ENCODE data around the gene GNAI1.

GNAI1 gene

GRCh38 chr7:80131675-80132435 is 2.8 kb upstream of the GNAI1 start:
- DNase-seq (ENCODE audit: low read depth in 1 of 2, low spot score in 1 of 2) = no peak

GRCh38 chr7:80132594-80132993 is 2.0 kb upstream of the GNAI1 start:
- no peak for DNase-seq (ENCODE audit: low read depth in 1 of 2, low spot score in 1 of 2)

- DNase-seq (ENCODE audit: low read depth in 1 of 2, low spot score in 1 of 2) = no peak
These were observed 1.1 kb upstream of the GNAI1 start for GRCh38 chr7:80133361-80134114.

GRCh38 chr7:80134115-80134535 is 506 bp upstream of the GNAI1 start:
- no peak for DNase-seq (ENCODE audit: low read depth in 1 of 2, low spot score in 1 of 2)

GRCh38 chr7:80135309-80136104 is 876 bp downstream of the GNAI1 start:
- DNase-seq (ENCODE audit: low read depth in 1 of 2, low spot score in 1 of 2) = no peak

- DNase-seq (ENCODE audit: low read depth in 1 of 2, low spot score in 1 of 2) = no peak
These were observed 1.8 kb downstream of the GNAI1 start for GRCh38 chr7:80136261-80137055.

- no peak for DNase-seq (ENCODE audit: low read depth in 1 of 2, low spot score in 1 of 2)
These were observed 2.8 kb downstream of the GNAI1 start for GRCh38 chr7:80137410-80137809.

DNA sequence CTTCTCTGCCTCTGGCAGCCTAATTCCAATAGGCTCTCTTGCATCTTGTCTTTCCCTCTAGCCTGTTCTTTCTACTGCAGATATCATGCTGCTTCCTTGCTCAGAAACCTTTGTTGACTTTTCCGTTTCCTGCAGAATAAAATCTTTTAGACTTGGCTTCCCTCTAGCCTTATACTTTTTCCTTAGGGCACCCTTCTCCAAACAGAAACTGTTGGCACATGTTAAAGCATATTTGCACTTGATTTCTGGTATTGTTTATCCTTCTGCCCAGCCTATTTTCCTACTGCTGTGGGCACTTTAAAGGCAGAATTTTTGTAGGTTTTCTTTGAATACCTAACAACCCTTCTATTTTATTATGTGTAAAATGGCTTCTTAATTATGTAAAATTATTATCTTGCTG is 4.6 kb downstream of the GNAI1 start:
- DNase-seq (ENCODE audit: low read depth in 1 of 2, low spot score in 1 of 2) = no peak

DNA sequence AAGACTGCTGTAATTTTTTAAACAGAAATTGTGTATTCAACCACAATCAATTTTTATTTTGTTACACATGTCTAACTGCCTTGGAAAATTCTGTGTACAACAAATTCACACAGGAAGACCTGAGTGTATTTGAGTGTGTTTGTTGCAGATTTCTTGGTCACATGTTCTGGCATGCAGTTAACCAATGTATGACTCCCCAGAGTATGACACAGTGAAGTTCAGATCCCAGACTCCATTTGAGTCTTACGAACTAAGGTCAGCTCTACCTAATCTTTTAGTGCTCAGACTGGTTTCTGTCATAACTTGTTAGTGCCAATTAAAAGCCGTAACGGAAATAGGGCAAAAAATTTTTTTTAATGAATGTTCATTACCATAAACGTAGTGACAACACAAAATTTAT is 5.8 kb downstream of the GNAI1 start:
- no peak for DNase-seq (ENCODE audit: low read depth in 1 of 2, low spot score in 1 of 2)

DNA sequence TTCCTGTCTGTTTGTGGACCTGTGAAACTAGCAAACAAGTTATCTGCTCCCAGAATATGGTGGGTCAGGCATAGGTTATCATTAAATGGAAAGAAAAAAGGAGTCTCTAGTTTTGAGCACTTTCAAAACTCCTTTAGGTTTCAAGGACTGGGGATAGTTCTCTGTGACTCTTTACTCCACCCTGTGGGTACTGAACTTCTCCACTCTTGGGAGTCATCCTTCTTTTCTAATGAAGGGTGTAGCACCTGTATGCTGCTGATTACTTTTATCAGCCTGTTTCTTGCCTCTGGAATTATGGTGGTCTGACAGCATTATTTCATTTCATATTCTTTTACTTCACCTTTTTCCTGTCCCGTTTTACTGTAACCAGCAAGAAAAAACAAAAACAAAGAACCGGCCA is 6.7 kb downstream of the GNAI1 start:
- no peak for DNase-seq (ENCODE audit: low read depth in 1 of 2, low spot score in 1 of 2)

GRCh38 chr7:80142853-80143580 is 8.4 kb downstream of the GNAI1 start:
- DNase-seq (ENCODE audit: low read depth in 1 of 2, low spot score in 1 of 2) = no peak

DNA sequence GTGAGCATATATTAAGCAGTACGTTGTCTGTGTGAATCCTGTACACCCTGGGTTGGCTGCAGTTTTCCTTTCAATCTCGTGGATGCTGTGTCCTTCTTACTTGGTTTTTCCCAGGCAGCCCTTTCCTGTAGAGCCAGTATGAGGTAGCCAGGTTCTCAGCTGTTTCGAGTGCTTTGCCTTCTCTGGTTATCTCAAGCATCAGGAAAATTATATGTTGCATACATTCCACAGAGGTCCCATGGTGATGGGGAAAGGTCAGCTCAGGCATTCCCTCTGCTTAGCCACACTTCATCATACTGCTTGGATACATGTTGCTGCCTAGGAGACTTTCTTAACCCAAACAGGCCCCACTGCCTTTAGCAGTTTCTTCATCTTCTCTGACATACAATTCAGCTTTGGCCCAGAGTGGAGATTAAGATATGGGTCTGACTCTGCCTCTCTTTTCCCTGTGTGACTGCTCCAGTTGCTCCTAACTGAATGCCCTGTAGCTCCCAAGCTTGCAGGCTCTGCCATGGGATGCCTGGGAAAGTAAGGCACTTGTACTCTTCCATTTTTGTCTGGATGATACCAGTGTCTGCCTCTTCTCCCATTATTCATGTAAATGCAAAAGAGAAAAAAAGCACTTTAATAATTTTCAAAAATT is 11.3 kb downstream of the GNAI1 start:
- no peak for DNase-seq (ENCODE audit: low read depth in 1 of 2, low spot score in 1 of 2)

DNA sequence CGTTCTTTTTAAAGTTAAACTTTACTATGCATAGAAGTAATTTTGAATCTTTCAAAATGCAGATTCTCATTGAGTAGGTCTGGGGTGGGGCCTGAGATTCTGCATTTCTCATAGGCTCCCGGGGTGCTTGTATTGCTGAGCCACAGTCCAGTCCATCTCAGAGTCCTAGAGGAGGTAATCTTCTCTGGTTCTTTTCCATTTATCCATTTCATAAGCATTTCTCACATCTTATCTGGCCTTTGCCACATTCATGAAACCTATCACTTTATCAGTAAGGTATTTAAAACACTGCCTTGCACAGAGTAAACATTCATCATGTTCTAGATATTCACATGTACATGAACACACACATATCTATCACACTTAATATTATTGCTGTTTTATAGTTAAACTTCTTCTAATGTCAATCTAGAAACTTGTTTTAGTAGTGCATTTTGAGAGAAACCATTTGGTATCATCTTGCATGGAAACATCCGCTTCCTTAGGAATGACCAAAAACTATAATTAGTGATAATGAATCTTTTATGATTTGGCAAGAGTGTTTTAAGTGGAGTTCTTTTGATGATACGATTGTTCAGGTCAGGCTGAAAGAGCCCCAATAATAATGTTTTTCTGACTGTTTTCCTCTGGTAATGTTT is 12.0 kb downstream of the GNAI1 start:
- DNase-seq (ENCODE audit: low read depth in 1 of 2, low spot score in 1 of 2) = no peak

- no peak for DNase-seq (ENCODE audit: low read depth in 1 of 2, low spot score in 1 of 2)
These were observed 13.1 kb downstream of the GNAI1 start for GRCh38 chr7:80147543-80148391.

- no peak for DNase-seq (ENCODE audit: low read depth in 1 of 2, low spot score in 1 of 2)
These were observed 16.1 kb downstream of the GNAI1 start for GRCh38 chr7:80150611-80151273.

DNA sequence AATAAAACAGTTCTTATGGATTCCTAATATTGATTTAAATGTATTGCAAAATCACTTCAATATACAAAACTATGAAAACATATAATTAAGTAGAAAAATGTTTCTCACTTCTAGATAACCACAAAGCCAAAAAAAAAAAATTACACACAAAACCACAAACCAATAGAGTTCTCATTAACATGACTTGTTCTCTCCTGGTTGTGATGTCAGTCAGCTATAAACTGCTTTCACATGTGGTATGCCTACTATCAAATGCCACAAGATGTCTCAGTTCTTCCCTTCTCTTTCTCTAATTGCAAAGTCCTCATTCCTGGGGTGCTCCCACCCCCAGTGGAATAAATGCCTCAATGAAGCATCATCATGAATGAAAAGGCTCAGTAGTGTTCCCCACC is 16.6 kb downstream of the GNAI1 start:
- DNase-seq (ENCODE audit: low read depth in 1 of 2, low spot score in 1 of 2) = peak in 1 of 2 donors; percentile 44

DNA sequence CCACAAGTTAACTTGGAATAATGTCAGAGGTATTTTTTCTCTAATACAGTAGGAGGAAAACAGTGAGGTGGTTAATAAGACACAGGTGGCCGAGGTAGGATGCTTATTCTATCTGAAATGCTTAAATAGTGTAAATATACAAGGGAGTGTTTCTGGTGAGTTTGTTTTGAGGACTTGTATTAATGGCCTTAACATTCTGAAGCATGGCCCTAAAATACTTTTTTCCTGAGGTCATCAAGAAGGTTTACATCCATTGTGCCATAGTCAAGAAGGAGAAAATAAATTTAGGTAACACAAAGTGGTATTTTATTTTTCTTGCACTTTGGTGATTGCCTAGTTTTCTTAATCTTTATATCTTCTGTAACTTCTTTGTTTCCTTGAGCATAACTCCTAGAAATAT is 18.8 kb downstream of the GNAI1 start:
- no peak for DNase-seq (ENCODE audit: low read depth in 1 of 2, low spot score in 1 of 2)

All from activated CD4-positive, alpha-beta T cell treated with anti-CD3 and anti-CD28 coated beads, Interleukin-2, amount 50 U/mL, for 24 hours (primary cell).